ENCODE results near the gene METTL5.

DNA sequence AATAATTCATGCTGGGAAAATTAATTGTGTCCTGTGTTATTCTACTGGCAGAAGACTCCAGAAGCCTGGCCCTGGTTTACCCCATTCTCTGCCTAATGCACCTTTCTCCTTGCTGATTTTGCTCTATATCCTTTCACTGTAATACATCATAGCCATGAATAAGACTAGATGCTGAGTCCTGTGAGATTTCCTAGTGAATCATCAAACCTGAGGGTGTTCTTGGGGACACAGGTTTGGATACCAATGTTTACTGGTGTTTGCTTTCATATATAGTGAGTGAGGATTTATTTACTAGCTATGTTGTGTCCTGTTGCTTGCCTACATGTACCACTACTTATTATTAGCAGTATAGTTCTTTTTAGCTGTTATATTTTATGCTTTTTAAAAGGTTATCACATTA is 6.5 kb downstream of the METTL5 start:
- TF ChIP-seq, protein P1, sequence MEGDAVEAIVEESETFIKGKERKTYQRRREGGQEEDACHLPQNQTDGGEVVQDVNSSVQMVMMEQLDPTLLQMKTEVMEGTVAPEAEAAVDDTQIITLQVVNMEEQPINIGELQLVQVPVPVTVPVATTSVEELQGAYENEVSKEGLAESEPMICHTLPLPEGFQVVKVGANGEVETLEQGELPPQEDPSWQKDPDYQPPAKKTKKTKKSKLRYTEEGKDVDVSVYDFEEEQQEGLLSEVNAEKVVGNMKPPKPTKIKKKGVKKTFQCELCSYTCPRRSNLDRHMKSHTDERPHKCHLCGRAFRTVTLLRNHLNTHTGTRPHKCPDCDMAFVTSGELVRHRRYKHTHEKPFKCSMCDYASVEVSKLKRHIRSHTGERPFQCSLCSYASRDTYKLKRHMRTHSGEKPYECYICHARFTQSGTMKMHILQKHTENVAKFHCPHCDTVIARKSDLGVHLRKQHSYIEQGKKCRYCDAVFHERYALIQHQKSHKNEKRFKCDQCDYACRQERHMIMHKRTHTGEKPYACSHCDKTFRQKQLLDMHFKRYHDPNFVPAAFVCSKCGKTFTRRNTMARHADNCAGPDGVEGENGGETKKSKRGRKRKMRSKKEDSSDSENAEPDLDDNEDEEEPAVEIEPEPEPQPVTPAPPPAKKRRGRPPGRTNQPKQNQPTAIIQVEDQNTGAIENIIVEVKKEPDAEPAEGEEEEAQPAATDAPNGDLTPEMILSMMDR (conservative IDR thresholded peaks at IDR 0.05): no peak
- no peak for TF ChIP-seq ZFX (IDR thresholded peaks at IDR 0.05)
